HepG2 (cell line): ENCODE measurements around the gene BCL2L2. TPM values are rescaled to one million over a fixed set of nuclear protein-coding genes. Genes with fewer than 3 reads are reported as not detected.
A peak's percentile ranks its signal among the peaks of the same experiment; 100 is the strongest.

Source experiments
- DNMT1 ChIP-seq: sonication (generic); formaldehyde crosslinking; IDR thresholded peaks from 2 replicates; pipeline ENCODE4 v1.5.1; 2020; ENCODE audit warnings: mild to moderate bottlenecking, missing genetic modification reagents
- FOSL1 ChIP-seq: sonication (generic); formaldehyde crosslinking; IDR thresholded peaks from 2 replicates; pipeline ENCODE4 v1.9.0; 2021; ENCODE audit warnings: missing genetic modification reagents, borderline replicate concordance
- HDAC2 ChIP-seq: sonication (generic); formaldehyde crosslinking; IDR thresholded peaks from 2 replicates; pipeline ENCODE4 v1.4.0; 2020; ENCODE audit warnings: missing genetic modification reagents
- HIC2 ChIP-seq: sonication (generic); formaldehyde crosslinking; IDR thresholded peaks from 2 replicates; pipeline ENCODE4 v1.9.0; 2022; ENCODE audit warnings: low read depth, missing genetic modification reagents
- KLF15 ChIP-seq: sonication (generic); formaldehyde crosslinking; IDR thresholded peaks from 2 replicates; pipeline ENCODE4 v1.8.1; 2023; ENCODE audit warnings: borderline replicate concordance, mild to moderate bottlenecking, inconsistent platforms, missing genetic modification reagents, mixed read lengths
- MTA3 ChIP-seq: sonication (generic); formaldehyde crosslinking; IDR thresholded peaks from 2 replicates; pipeline ENCODE4 v1.4.0; 2020; ENCODE audit warnings: missing genetic modification reagents
- NFKBIZ ChIP-seq: IDR thresholded peaks from 2 replicates; pipeline ENCODE4 v1.6.1; 2018; ENCODE audit warnings: missing genetic modification reagents, missing compliant biosample characterization
- NR2F2 ChIP-seq: IDR thresholded peaks from 2 replicates; pipeline ENCODE4 v1.6.1; 2012; ENCODE audit warnings: low read depth, inconsistent platforms, borderline replicate concordance
- PHF21A ChIP-seq: sonication (generic); formaldehyde crosslinking; IDR thresholded peaks from 2 replicates; pipeline ENCODE4 v1.5.0; 2020; ENCODE audit warnings: mild to moderate bottlenecking, missing genetic modification reagents
- POGZ ChIP-seq: sonication (generic); formaldehyde crosslinking; IDR thresholded peaks from 2 replicates; pipeline ENCODE4 v1.4.0; 2020; ENCODE audit warnings: mild to moderate bottlenecking, missing genetic modification reagents
- PRPF4 ChIP-seq: fragments of 200-400 bp; formaldehyde crosslinking; IDR thresholded peaks from 2 replicates; pipeline ENCODE4 v1.6.1; 2016; ENCODE audit warnings: low read length, low read depth; ENCODE audit not compliant: poor library complexity, severe bottlenecking
- SMARCC2 ChIP-seq: fragments of 450-650 bp; IDR thresholded peaks from 2 replicates; pipeline ENCODE4 v1.6.1; 2017; ENCODE audit warnings: antibody characterized with exemption, mild to moderate bottlenecking
- SRY ChIP-seq: sonication (generic); formaldehyde crosslinking; IDR thresholded peaks from 2 replicates; pipeline ENCODE4 v1.8.0; 2022; ENCODE audit warnings: mild to moderate bottlenecking, missing genetic modification reagents
- TCF7 ChIP-seq: sonication (generic); IDR thresholded peaks from 2 replicates; pipeline ENCODE4 v1.6.1; 2016; ENCODE audit warnings: antibody characterized with exemption, low read depth
- TIGD3 ChIP-seq: sonication (generic); formaldehyde crosslinking; IDR thresholded peaks from 2 replicates; pipeline ENCODE4 v1.5.1; 2020; ENCODE audit warnings: mild to moderate bottlenecking, missing genetic modification reagents, borderline replicate concordance
- U2AF1 ChIP-seq: fragments of 200-400 bp; formaldehyde crosslinking; optimal IDR thresholded peaks from 2 replicates; pipeline ENCODE3; 2017; ENCODE audit warnings: mild to moderate bottlenecking, low read depth, low read length
- YY1 ChIP-seq: IDR thresholded peaks from 2 replicates; pipeline ENCODE4 v1.6.1; 2011; ENCODE audit warnings: low read length, low read depth, moderate library complexity, mild to moderate bottlenecking; ENCODE audit not compliant: insufficient read depth, insufficient replicate concordance
- ZEB1 ChIP-seq: IDR thresholded peaks from 2 replicates; pipeline ENCODE4 v1.6.1; 2012; ENCODE audit warnings: mild to moderate bottlenecking, low read depth, inconsistent platforms; ENCODE audit not compliant: insufficient replicate concordance
- ZNF20 ChIP-seq: sonication (generic); formaldehyde crosslinking; IDR thresholded peaks from 2 replicates; pipeline ENCODE4 v1.4.0; 2020; ENCODE audit warnings: mild to moderate bottlenecking, moderate library complexity, missing genetic modification reagents
- ZNF761 ChIP-seq: sonication (generic); formaldehyde crosslinking; conservative IDR thresholded peaks from 2 replicates; pipeline ENCODE4 v1.4.0; 2020; ENCODE audit warnings: mild to moderate bottlenecking, missing genetic modification reagents
- polyA plus RNA-seq, 8 experiments: library from polyadenylated mRNA; depleted of rRNA in 3 of 8; stranded (reverse) in 7 of 8; unstranded in 1 of 8; fragments of >200 nt; fragmentation: Illumina TruSeq in 4 of 8; extraction: Trizol in 4 of 8; gene quantifications; 2 replicates each; pipeline versions ENCODE4 v1.2.1 to v1.2.3, GENCODE V29; 2011 to 2016; ENCODE audit warnings: low read depth in 4 of 8, missing spikeins in 1 of 8, mixed read lengths in 1 of 8; ENCODE audit not compliant: insufficient read depth in 1 of 8
- total RNA-seq, 5 experiments: library from RNA; depleted of rRNA; stranded (reverse); fragments of >200 nt; fragmentation: Illumina TruSeq; extraction: Trizol; gene quantifications; 2 replicates each; pipeline ENCODE4 v1.2.3, GENCODE V29; 2016; ENCODE audit warnings: low read depth in 1 of 5
- TF ChIP-seq, protein P1 (sequence below): IDR thresholded peaks from 2 replicates; pipeline ENCODE4 v1.6.1; 2012; ENCODE audit warnings: low read depth, low read length, improper control_type of control experiment
- TF ChIP-seq, protein P2 (sequence below): sonication (generic); formaldehyde crosslinking; IDR thresholded peaks from 2 replicates; pipeline ENCODE4 v1.8.1; 2022; ENCODE audit warnings: mild to moderate bottlenecking, missing genetic modification reagents

Gene BCL2L2
- total and polyA plus RNA-seq, 2 of the 13 experiments (the other 11 are each of a cell fraction or from before 2014, with no cell fraction given), result 28.1 to 49.8 TPM

GRCh38 chr14:23326491-23327332 is 20.1 kb downstream of the BCL2L2 start (continued):
- TF ChIP-seq, protein P1, sequence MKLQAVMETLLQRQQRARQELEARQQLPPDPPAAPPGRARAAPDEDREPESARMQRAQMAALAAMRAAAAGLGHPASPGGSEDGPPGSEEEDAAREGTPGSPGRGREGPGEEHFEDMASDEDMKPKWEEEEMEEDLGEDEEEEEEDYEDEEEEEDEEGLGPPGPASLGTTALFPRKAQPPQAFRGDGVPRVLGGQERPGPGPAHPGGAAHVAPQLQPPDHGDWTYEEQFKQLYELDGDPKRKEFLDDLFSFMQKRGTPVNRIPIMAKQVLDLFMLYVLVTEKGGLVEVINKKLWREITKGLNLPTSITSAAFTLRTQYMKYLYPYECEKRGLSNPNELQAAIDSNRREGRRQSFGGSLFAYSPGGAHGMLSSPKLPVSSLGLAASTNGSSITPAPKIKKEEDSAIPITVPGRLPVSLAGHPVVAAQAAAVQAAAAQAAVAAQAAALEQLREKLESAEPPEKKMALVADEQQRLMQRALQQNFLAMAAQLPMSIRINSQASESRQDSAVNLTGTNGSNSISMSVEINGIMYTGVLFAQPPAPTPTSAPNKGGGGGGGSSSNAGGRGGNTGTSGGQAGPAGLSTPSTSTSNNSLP, result no peak
- TF ChIP-seq, protein P2, sequence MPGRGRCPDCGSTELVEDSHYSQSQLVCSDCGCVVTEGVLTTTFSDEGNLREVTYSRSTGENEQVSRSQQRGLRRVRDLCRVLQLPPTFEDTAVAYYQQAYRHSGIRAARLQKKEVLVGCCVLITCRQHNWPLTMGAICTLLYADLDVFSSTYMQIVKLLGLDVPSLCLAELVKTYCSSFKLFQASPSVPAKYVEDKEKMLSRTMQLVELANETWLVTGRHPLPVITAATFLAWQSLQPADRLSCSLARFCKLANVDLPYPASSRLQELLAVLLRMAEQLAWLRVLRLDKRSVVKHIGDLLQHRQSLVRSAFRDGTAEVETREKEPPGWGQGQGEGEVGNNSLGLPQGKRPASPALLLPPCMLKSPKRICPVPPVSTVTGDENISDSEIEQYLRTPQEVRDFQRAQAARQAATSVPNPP (CRISPR knock-in tag), result no peak; the same call in 1 of the 2 replicates
- TF ChIP-seq NR2F2 (no peak), ZNF761 (CRISPR knock-in tag) (no peak), KLF15 (CRISPR knock-in tag) (no peak), POGZ (CRISPR knock-in tag) (no peak), MTA3 (CRISPR knock-in tag) (no peak), PHF21A (no peak), HDAC2 (no peak), U2AF1 (no peak), HIC2 (CRISPR knock-in tag) (no peak), TCF7 (no peak), SMARCC2 (no peak), PRPF4 (no peak), FOSL1 (no peak), NFKBIZ (CRISPR knock-in tag) (no peak), SRY (CRISPR knock-in tag) (no peak), YY1 (no peak), ZEB1 (no peak), ZNF20 (no peak), TIGD3 (CRISPR knock-in tag) (peak; percentile 80), DNMT1 (no peak)
